GM12878 (cell line): ENCODE results near the gene BBX.

Experiments used
- BACH1 ChIP-seq: fragments of 450-650 bp; IDR thresholded peaks from 2 replicates; pipeline ENCODE4 v1.6.1; 2017; ENCODE audit warnings: mild to moderate bottlenecking, borderline replicate concordance
- EGR1 ChIP-seq, 2 experiments: IDR thresholded peaks; 1 replicate in 1 of 2; 2 replicates in 1 of 2; pipeline ENCODE4 v1.6.1; 2011 to 2012; ENCODE audit warnings: low read depth in 2 of 2, low read length in 2 of 2, borderline replicate concordance in 1 of 2, mild to moderate bottlenecking in 1 of 2, moderate library complexity in 1 of 2
- NFYB ChIP-seq: IDR thresholded peaks from 2 replicates; pipeline ENCODE4 v1.6.1; 2011; ENCODE audit warnings: low read depth, mild to moderate bottlenecking, low read length, improper control_type of control experiment, moderate library complexity; ENCODE audit not compliant: insufficient read depth
- PML ChIP-seq: IDR thresholded peaks from 2 replicates; pipeline ENCODE4 v1.6.1; 2012; ENCODE audit warnings: low read length, inconsistent platforms
- RBBP5 ChIP-seq: fragments of 200-600 bp; sonication (generic); conservative IDR thresholded peaks from 2 replicates; pipeline ENCODE4 v1.6.1; 2016
- RCOR1 ChIP-seq: conservative IDR thresholded peaks from 2 replicates; pipeline ENCODE4 v1.6.1; 2012; ENCODE audit warnings: low read depth, low read length, improper control_type of control experiment
- SP1 ChIP-seq: IDR thresholded peaks from one replicate; pipeline ENCODE4 v1.6.1; 2011; ENCODE audit warnings: low read depth, low read length
- ZNF274 ChIP-seq: IDR thresholded peaks from one replicate; pipeline ENCODE4 v1.8.0; 2011; ENCODE audit not compliant: insufficient read length, insufficient read depth
- TF ChIP-seq, protein P1 (sequence below), 3 experiments: IDR thresholded peaks in 2 of 3; conservative IDR thresholded peaks in 1 of 3; 2 replicates each; pipeline ENCODE4 v1.5.1; 2011; ENCODE audit warnings: low read depth in 3 of 3, low read length in 3 of 3, mild to moderate bottlenecking in 3 of 3, control low read depth in 2 of 3, moderate library complexity in 2 of 3, inconsistent platforms in 1 of 3, mixed read lengths in 1 of 3; ENCODE audit not compliant: control insufficient read depth in 2 of 3, insufficient read depth in 1 of 3; ENCODE audit errors: extremely low read depth in 1 of 3

DNA sequence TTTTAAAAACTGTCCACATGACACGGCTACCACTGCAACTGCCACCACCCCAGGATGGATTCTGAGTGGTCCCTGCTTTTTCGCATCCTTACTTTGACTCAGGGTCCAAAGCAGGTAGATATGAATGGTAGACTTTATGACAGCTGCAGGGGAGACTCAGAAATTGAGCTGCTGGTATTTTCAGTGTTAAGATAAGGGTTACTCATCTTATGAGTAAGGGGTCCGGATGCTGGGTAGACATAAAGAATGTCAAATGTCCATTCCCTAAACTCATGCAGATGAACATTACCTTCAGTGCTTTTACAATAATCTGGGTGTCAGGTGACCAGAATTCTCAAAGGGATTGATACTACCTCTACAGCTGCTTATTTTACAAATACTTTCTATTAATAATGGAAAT lies 25.9 kb upstream of the BBX start:
- TF ChIP-seq ZNF274 = no peak
- TF ChIP-seq, protein P1, sequence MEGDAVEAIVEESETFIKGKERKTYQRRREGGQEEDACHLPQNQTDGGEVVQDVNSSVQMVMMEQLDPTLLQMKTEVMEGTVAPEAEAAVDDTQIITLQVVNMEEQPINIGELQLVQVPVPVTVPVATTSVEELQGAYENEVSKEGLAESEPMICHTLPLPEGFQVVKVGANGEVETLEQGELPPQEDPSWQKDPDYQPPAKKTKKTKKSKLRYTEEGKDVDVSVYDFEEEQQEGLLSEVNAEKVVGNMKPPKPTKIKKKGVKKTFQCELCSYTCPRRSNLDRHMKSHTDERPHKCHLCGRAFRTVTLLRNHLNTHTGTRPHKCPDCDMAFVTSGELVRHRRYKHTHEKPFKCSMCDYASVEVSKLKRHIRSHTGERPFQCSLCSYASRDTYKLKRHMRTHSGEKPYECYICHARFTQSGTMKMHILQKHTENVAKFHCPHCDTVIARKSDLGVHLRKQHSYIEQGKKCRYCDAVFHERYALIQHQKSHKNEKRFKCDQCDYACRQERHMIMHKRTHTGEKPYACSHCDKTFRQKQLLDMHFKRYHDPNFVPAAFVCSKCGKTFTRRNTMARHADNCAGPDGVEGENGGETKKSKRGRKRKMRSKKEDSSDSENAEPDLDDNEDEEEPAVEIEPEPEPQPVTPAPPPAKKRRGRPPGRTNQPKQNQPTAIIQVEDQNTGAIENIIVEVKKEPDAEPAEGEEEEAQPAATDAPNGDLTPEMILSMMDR (IDR thresholded peaks at IDR 0.05 in 2 of 3, conservative IDR thresholded peaks at IDR 0.05 in 1 of 3; ENCODE audit: control insufficient read depth in 2 of 3, extremely low read depth in 1 of 3, insufficient read depth in 1 of 3, low read depth in 3 of 3, low read length in 3 of 3) = no peak
- no peak for TF ChIP-seq RCOR1
- no peak for TF ChIP-seq RBBP5
- TF ChIP-seq NFYB = no peak
- TF ChIP-seq EGR1 (IDR thresholded peaks at IDR 0.05; ENCODE audit: borderline replicate concordance in 1 of 2, low read depth in 2 of 2, low read length in 2 of 2) = no peak
- no peak for TF ChIP-seq SP1
- no peak for TF ChIP-seq PML
- no peak for TF ChIP-seq BACH1
